ENCODE measurements around the gene RBCK1. TPM values are rescaled to one million over a fixed set of nuclear protein-coding genes. Genes with fewer than 3 reads are reported as not detected.

Gene RBCK1
- total and polyA plus RNA-seq, 9 of the 15 experiments (the other 6 are each of a cell fraction or from before 2014, with no cell fraction given) = 5.9 to 59.3 (median 26.5) TPM

DNA sequence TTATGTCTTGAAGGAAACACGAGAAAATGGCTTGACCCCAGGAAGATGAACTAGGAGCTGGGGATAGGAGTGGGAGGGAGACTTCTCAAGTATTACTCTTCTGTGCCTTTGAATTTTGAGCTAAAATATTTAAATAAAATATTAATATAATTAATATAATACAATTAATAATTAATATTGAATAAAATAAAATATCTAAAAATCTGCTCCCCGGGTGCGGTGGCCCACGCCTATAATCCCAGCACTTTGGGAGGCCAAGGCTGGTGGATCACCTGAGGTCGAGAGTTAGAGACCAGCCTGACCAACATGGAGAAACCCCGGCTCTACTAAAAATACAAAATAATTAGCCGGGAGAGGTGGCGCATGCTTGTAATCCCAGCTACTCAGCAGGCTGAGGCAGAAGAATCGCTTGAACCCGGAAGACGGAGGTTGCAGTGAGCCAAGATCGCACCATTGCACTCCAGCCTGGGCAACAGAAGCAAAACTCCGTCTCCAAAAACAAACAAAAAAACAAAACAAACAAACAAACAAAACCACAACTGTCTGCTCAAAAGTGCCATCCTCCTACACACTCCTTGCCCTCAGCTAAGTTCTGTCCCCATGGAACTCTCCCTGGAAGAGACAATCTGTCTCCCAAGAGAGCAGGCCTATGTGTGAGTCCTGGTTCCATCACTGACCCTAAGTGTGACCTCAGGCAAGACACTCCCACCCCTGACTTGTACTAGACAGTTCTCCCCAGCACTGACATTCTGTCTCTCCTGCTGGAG is 41.2 kb upstream of the RBCK1 start:
- no peak for FAIRE-seq
- POLR2A ChIA-PET = interaction anchor here (0.7 to 2.0 kb wide), 5 partner anchors 9 to 49 kb away, joined by 3 to 9 read pairs (median 3); partner anchors contain the start of gene TRIB3
- H3K27ac ChIP-seq (ENCODE audit: extremely low read depth, low read depth, low read length) = peak overlapping the region; percentile 61; the same call in 2 of the 3 replicates
- TF ChIP-seq, protein P1, sequence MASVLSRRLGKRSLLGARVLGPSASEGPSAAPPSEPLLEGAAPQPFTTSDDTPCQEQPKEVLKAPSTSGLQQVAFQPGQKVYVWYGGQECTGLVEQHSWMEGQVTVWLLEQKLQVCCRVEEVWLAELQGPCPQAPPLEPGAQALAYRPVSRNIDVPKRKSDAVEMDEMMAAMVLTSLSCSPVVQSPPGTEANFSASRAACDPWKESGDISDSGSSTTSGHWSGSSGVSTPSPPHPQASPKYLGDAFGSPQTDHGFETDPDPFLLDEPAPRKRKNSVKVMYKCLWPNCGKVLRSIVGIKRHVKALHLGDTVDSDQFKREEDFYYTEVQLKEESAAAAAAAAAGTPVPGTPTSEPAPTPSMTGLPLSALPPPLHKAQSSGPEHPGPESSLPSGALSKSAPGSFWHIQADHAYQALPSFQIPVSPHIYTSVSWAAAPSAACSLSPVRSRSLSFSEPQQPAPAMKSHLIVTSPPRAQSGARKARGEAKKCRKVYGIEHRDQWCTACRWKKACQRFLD (CRISPR knock-in tag; IDR thresholded peaks at IDR 0.05) = 0 out of 2 replicates have a peak, but pooled peaks have one; percentile 21
- TF ChIP-seq ZNF76 (CRISPR knock-in tag; IDR thresholded peaks at IDR 0.05; ENCODE audit: borderline replicate concordance) = 0 out of 2 replicates have a peak, but pooled peaks have one; percentile 20
- no peak for TF ChIP-seq SPI1 (IDR thresholded peaks at IDR 0.05; ENCODE audit: borderline replicate concordance, low read depth, low read length)
- TF ChIP-seq DDX20 (tag; IDR thresholded peaks at IDR 0.05; ENCODE audit: low read depth) = peak; percentile 78
- TF ChIP-seq SMAD4 (CRISPR knock-in tag; conservative IDR thresholded peaks at IDR 0.05) = peak; percentile 81
- TF ChIP-seq KLF6 (CRISPR knock-in tag; IDR thresholded peaks at IDR 0.05; ENCODE audit: borderline replicate concordance) = peak; percentile 15; the same call in 1 of the 2 replicates
- TF ChIP-seq, protein P2, sequence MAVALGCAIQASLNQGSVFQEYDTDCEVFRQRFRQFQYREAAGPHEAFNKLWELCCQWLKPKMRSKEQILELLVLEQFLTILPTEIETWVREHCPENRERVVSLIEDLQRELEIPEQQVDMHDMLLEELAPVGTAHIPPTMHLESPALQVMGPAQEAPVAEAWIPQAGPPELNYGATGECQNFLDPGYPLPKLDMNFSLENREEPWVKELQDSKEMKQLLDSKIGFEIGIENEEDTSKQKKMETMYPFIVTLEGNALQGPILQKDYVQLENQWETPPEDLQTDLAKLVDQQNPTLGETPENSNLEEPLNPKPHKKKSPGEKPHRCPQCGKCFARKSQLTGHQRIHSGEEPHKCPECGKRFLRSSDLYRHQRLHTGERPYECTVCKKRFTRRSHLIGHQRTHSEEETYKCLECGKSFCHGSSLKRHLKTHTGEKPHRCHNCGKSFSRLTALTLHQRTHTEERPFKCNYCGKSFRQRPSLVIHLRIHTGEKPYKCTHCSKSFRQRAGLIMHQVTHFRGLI (CRISPR knock-in tag; IDR thresholded peaks at IDR 0.05) = peak; percentile 23; the same call in 1 of the 2 replicates
- peak; percentile 81; the same call in 1 of the 2 replicates for TF ChIP-seq PTRF (tag; IDR thresholded peaks at IDR 0.05)
- peak; percentile 70; the same call in 1 of the 2 replicates for TF ChIP-seq ZNF584 (CRISPR knock-in tag; IDR thresholded peaks at IDR 0.05; ENCODE audit: low read depth)
- TF ChIP-seq ZNF785 (CRISPR knock-in tag; IDR thresholded peaks at IDR 0.05) = no peak
- TF ChIP-seq FOXM1 (IDR thresholded peaks at IDR 0.05; ENCODE audit: low read depth) = no peak
- TF ChIP-seq FOXM1 (CRISPR knock-in tag; IDR thresholded peaks at IDR 0.05; ENCODE audit: low read depth) = no peak
- no peak for TF ChIP-seq HNRNPK (IDR thresholded peaks at IDR 0.05; ENCODE audit: low read depth, low read length, poor library complexity, severe bottlenecking)
- TF ChIP-seq, protein P3, sequence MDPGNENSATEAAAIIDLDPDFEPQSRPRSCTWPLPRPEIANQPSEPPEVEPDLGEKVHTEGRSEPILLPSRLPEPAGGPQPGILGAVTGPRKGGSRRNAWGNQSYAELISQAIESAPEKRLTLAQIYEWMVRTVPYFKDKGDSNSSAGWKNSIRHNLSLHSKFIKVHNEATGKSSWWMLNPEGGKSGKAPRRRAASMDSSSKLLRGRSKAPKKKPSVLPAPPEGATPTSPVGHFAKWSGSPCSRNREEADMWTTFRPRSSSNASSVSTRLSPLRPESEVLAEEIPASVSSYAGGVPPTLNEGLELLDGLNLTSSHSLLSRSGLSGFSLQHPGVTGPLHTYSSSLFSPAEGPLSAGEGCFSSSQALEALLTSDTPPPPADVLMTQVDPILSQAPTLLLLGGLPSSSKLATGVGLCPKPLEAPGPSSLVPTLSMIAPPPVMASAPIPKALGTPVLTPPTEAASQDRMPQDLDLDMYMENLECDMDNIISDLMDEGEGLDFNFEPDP (CRISPR knock-in tag; IDR thresholded peaks at IDR 0.05) = no peak
- peak; percentile 55 for TF ChIP-seq ETS2 (tag; IDR thresholded peaks at IDR 0.05; ENCODE audit: borderline replicate concordance, poor library complexity, severe bottlenecking)
- TF ChIP-seq SRSF9 (IDR thresholded peaks at IDR 0.05; ENCODE audit: borderline replicate concordance, low read depth, low read length) = no peak

More for the DNA sequence above, 41.2 kb upstream of the RBCK1 start:
- no peaks in the 10 kb centered on the region for H3K27me3 ChIP-seq (ENCODE audit: control insufficient read depth in 2 of 2, insufficient read depth in 2 of 2, low read length in 2 of 2)
- no peak overlapping the region for H3K4me2 ChIP-seq (ENCODE audit: insufficient read depth, low read length)
- no peak overlapping the region for H3K4me3 ChIP-seq
- H3K4me1 ChIP-seq (replicated peaks in 1 of 2; ENCODE audit: control insufficient read depth in 2 of 2, insufficient read depth in 2 of 2, low read length in 2 of 2) = peaks cover 53 to 67% of the 10 kb centered on the region in 2 experiments
- ATAC-seq (peak; percentile 16), DNase-seq (ENCODE audit: extremely low read depth in 1 of 4, low spot score in 3 of 4) (peak in 2 of 4 experiments; percentile 30 to 65)
- no peaks in the 10 kb centered on the region for H4K20me1 ChIP-seq (replicated peaks; ENCODE audit: control insufficient read depth, insufficient read depth, low read length)
- no peaks in the 10 kb centered on the region for H3K9me1 ChIP-seq (ENCODE audit: control insufficient read depth, insufficient read depth, low read length)
- H2AFZ ChIP-seq (ENCODE audit: low read depth, low read length) = peak overlapping the region; percentile 60; the same call in 1 of the 2 replicates
- H3K36me3 ChIP-seq (ENCODE audit: control insufficient read depth, insufficient read depth, low read length) = no peaks in the 10 kb centered on the region
- CTCF ChIA-PET (ENCODE audit: low intra/inter-chr PET ratio) = interaction anchor here (0.6 kb wide), 1 partner anchor 8 kb away, joined by 5 read pairs; no protein-coding TSS in a partner anchor
- in situ Hi-C loops (cut with MboI) (no loop called here), intact Hi-C loops (cut with micrococcal nuclease) (no loop called here)
- H3K9ac ChIP-seq (ENCODE audit: insufficient read depth in 1 of 2, low read depth in 2 of 2, low read length in 2 of 2) = peak overlapping the region; percentile 27 to 30; a peak in 2 of 4 replicates
- 77% methylated on average over 12 of the region's 13 CpGs for WGBS (ENCODE audit: insufficient coverage, low coverage, missing lambda C conversion rate)
- no peaks in the 10 kb centered on the region for H3K9me3 ChIP-seq (replicated peaks; ENCODE audit: control insufficient read depth, insufficient read depth, low read depth, low read length)
- H3K79me2 ChIP-seq (ENCODE audit: control insufficient read depth, insufficient read depth, low read length) = no peaks in the 10 kb centered on the region
- no TSS peak for BruUV-seq (replicated peaks)
